Prostate gland (tissue), 2 donors: ENCODE measurements around the gene ITPRIP.

ENCODE experiments used
- CTCF ChIP-seq, 4 experiments: fragments of 200-600 bp in 2 of 4; fragments of 450-650 bp in 2 of 4; sonication (generic) in 2 of 4; IDR thresholded peaks; 1 replicate in 3 of 4; 2 replicates in 1 of 4; pipeline ENCODE4 v1.5.1; 2016 to 2019; ENCODE audit warnings: antibody characterized with exemption in 4 of 4, mild to moderate bottlenecking in 2 of 4, moderate library complexity in 2 of 4
- POLR2A ChIP-seq: fragments of 450-650 bp; IDR thresholded peaks from one replicate; pipeline ENCODE4 v1.6.1; 2016; ENCODE audit warnings: antibody characterized with exemption, mild to moderate bottlenecking

- TF ChIP-seq CTCF (IDR thresholded peaks at IDR 0.05) (peak in 1 of 4 experiments; percentile 23), POLR2A (peak; percentile 24)
Observed at GRCh38 chr10:104327745-104328645, 10.3 kb downstream of the ITPRIP start.
